Measurements from ENCODE around the gene ADA. TPM values are rescaled to one million over a fixed set of nuclear protein-coding genes. Genes with fewer than 3 reads are reported as not detected.

ADA gene
- total RNA-seq, 4 donors from 2014 or later: 7.6 to 14.5 (median 10.4) TPM

GRCh38 chr20:44583157-44583556 is 68.3 kb downstream of the ADA start:
- WGBS, 2 donors (ENCODE audit: low coverage in 1 of 2): 0 to 13% methylated on average over 1 of the region's 1 CpG
- TF ChIP-seq POLR2AphosphoS5 (IDR thresholded peaks at IDR 0.05) (no peak), EP300 (IDR thresholded peaks at IDR 0.05) (no peak), CTCF (IDR thresholded peaks at IDR 0.05) (no peak), POLR2A (IDR thresholded peaks at IDR 0.05) (no peak)

GRCh38 chr20:44582311-44583025 is 69.0 kb downstream of the ADA start, which contains the start of gene PKIG:
Gene PKIG, plus strand, starts transcription at chr20:44582579. Its CDS starts 31,978 bp downstream, at chr20:44614557.
- H3K4me3 ChIP-seq: peak within 1 kb of the TSS; percentile 50 to 91
- 8 to 26% methylated on average over 4 to 6 of the region's 6 CpGs for WGBS, 2 donors (ENCODE audit: low coverage in 1 of 2)
- peaks cover 13 to 97% (median 40%) of the 10 kb centered on the region in 3 donors for H3K4me1 ChIP-seq
- no peaks in the 10 kb centered on the region for H3K27me3 ChIP-seq
- no peak for TF ChIP-seq EP300 (IDR thresholded peaks at IDR 0.05)
- TF ChIP-seq CTCF (IDR thresholded peaks at IDR 0.05): no peak
- TF ChIP-seq POLR2A (IDR thresholded peaks at IDR 0.05): peak; percentile 51 to 58
- TF ChIP-seq POLR2AphosphoS5 (IDR thresholded peaks at IDR 0.05): peak; percentile 66
- H3K27ac ChIP-seq: peak within 1 kb of the TSS; percentile 85 to 99 (median 87)
- H3K9me3 ChIP-seq: no peaks in the 10 kb centered on the region
- H3K36me3 ChIP-seq: no peaks in the 10 kb centered on the region
- ATAC-seq: peak; percentile 88

More at GRCh38 chr20:44583157-44583556, 68.3 kb downstream of the ADA start:
- Histone ChIP-seq H3K36me3 (no peaks in the 10 kb centered on the region), H3K4me1 (peaks cover 13 to 99% (median 40%) of the 10 kb centered on the region in 3 donors), H3K4me3 (peak overlapping the region; percentile 50 to 91), H3K9me3 (no peaks in the 10 kb centered on the region), H3K27ac (peak overlapping the region; percentile 85 to 99 (median 87)), H3K27me3 (no peaks in the 10 kb centered on the region)
- no peak for ATAC-seq

GRCh38 chr20:44581515-44581914 is 70.0 kb downstream of the ADA start:
- Histone ChIP-seq H3K36me3 (no peaks in the 10 kb centered on the region), H3K27ac (peak overlapping the region; percentile 85 to 99 (median 87)), H3K4me3 (no peak overlapping the region), H3K27me3 (no peaks in the 10 kb centered on the region), H3K9me3 (no peaks in the 10 kb centered on the region), H3K4me1 (peaks cover 9 to 96% (median 42%) of the 10 kb centered on the region in 3 donors)
- WGBS, 2 donors (ENCODE audit: low coverage in 1 of 2): 70 to 100% methylated on average over 1 of the region's 1 CpG
- ATAC-seq: no peak
- TF ChIP-seq CTCF (IDR thresholded peaks at IDR 0.05) (no peak), POLR2AphosphoS5 (IDR thresholded peaks at IDR 0.05) (no peak), POLR2A (IDR thresholded peaks at IDR 0.05) (no peak), EP300 (IDR thresholded peaks at IDR 0.05) (no peak)

- peak overlapping the region; percentile 85 to 99 (median 87) for H3K27ac ChIP-seq
- no peak overlapping the region for H3K4me3 ChIP-seq
- no peaks in the 10 kb centered on the region for H3K27me3 ChIP-seq
- no peak for ATAC-seq
- H3K36me3 ChIP-seq: no peaks in the 10 kb centered on the region
- H3K4me1 ChIP-seq: peaks cover 9 to 96% (median 38%) of the 10 kb centered on the region in 3 donors
- no peaks in the 10 kb centered on the region for H3K9me3 ChIP-seq
- 82 to 92% methylated on average over 6 to 8 of the region's 9 CpGs for WGBS, 2 donors (ENCODE audit: low coverage in 1 of 2)
- TF ChIP-seq CTCF (IDR thresholded peaks at IDR 0.05) (no peak), POLR2A (IDR thresholded peaks at IDR 0.05) (no peak), POLR2AphosphoS5 (IDR thresholded peaks at IDR 0.05) (no peak), EP300 (IDR thresholded peaks at IDR 0.05) (no peak)
Observed at GRCh38 chr20:44580581-44581268, 70.8 kb downstream of the ADA start.
